ENCODE data around the gene IGFALS.

GRCh38 chr16:1820946-1821290, 27.4 kb upstream of the IGFALS start:
- TF ChIP-seq EZH2 (IDR thresholded peaks at IDR 0.05; ENCODE audit: low read depth, unreplicated experiment) (no peak), CTCF (conservative IDR thresholded peaks at IDR 0.05; ENCODE audit: low read depth in 2 of 2) (no peak), EZH2phosphoT487 (IDR thresholded peaks at IDR 0.05; ENCODE audit: unreplicated experiment) (no peak), NANOG (IDR thresholded peaks at IDR 0.05; ENCODE audit: borderline replicate concordance) (no peak), POLR2AphosphoS5 (IDR thresholded peaks at IDR 0.05; ENCODE audit: low read depth) (no peak), REST (IDR thresholded peaks at IDR 0.05; ENCODE audit: unreplicated experiment) (no peak), CREB1 (CRISPR knock-in tag; IDR thresholded peaks at IDR 0.05; ENCODE audit: low read depth) (no peak), JUNB (IDR thresholded peaks at IDR 0.05; ENCODE audit: unreplicated experiment) (no peak), ETS1 (IDR thresholded peaks at IDR 0.05) (no peak), STAT1 (IDR thresholded peaks at IDR 0.05; ENCODE audit: unreplicated experiment) (no peak), ZNF331 (CRISPR knock-in tag; IDR thresholded peaks at IDR 0.05; ENCODE audit: low read depth) (no peak), ZNF462 (CRISPR knock-in tag; IDR thresholded peaks at IDR 0.05) (no peak), ZNF114 (CRISPR knock-in tag; IDR thresholded peaks at IDR 0.05) (no peak)

Measured in GM23338 (cell line).